GM18520 (cell line): Measurements from ENCODE around the gene ASB7.

Experiments
- ATAC-seq: cut with Tn5 transposase; IDR thresholded peaks from one replicate; pipeline ENCODE4 v1.9.1; 2021; ENCODE audit not compliant: unreplicated experiment

The ASB7 gene

DNA sequence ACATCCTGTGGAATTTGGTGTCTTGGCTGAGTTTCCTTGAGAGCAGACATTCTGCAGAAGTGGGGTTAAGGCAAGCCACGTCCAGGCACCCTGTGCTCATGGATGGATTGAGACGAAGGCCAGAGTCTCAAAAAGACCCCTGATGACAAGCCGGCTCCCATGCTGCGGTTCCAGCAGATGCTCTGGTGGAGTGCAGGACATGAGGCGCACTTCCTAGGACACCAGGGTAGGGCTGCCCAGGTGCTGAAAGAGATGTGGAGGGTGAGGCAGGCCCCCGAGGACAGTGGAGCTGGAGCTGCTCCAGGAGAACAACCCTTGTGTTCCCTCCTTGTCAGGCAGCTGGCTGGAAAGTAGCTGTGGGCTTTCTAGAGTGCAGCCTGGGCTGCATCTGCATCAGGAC is 81.0 kb downstream of the ASB7 start:
- ATAC-seq: no peak

DNA sequence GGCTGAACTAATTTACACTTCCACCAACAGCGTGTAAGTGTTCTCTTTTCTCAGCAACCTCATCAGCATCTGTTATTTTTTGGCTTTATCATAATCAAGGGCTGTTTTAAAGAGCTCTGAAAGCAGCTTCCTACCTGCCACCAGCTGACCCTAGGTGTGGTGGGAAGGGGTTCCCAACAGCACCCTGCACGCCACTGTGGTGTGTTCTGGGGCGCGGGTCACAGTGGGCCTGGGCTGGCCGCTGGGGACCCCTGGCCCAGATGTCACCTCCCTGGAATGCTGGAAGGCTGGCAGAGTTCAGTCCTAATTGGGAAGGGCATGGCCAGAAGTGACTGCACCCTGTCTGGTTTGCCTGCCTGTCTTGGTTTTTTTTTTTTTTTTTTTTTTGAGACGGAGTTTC is 82.2 kb downstream of the ASB7 start:
- ATAC-seq: no peak

DNA sequence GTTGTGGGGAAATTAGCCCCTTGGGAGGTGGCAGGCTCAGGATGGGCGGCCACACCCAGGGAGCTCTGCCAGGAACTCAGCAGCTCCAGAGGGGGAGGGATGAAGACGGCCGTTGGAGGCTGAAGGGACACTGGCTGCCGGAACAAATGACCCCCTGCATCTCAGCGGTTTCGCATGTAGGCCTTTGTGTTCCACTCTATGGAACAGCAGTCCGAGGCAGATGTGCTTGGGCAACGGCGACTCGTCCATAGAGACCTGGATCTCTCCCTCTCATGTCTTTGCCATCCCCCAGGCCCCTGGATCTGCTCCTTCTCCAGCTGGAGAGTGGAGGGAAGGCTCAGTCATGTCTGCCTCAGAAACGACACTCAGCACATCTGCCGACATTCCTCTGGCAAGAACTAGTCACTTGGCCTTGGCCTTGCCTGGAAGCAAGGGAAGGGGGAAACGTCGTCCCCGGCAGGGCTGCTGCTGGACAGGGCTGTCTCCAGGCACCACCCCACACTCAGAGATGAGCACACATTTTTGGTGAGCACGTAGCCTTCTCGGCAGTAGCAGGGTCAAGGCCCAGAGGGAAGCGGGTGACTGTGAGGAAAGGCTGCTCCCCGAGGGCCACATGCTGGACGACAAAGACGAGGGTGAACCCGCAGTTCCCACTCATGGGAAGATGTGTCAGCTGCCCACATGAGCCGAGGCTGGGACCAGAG is 83.8 kb downstream of the ASB7 start:
- ATAC-seq: no peak

DNA sequence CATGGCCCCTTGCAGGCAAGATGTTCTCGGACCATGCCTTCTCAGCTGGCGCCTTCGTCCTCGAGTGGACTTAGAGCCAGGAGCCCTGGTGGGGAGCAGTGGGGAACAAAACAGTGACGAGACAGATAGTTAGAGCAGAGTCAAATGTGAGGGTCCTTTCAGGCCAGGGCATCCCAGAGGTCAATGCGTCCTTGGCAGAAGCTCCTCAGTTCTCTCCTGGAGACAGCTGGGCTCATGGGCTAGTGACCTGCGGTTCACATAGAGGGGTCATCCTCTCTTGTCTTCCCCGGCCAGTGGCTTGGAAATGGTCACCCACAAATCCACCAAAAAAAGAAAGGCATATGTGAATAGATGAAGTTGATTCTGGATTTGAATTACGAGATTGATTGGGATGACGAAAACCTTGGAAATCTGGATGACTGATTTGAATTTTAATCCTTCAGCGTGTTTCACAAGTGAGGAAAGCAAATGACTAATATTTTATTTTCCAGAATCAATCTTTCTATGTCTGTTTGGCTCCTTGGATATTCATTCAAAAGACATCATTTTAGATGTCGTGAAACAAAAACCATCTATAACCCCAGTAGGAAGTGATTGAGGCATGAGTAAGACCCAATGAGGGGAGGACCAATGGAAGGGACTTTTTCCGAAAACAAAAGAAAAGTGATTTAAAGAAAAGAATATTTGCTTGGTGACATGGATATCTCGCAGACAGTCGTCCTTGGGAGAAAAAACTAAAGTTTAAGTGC is 84.5 kb downstream of the ASB7 start:
- no peak for ATAC-seq

DNA sequence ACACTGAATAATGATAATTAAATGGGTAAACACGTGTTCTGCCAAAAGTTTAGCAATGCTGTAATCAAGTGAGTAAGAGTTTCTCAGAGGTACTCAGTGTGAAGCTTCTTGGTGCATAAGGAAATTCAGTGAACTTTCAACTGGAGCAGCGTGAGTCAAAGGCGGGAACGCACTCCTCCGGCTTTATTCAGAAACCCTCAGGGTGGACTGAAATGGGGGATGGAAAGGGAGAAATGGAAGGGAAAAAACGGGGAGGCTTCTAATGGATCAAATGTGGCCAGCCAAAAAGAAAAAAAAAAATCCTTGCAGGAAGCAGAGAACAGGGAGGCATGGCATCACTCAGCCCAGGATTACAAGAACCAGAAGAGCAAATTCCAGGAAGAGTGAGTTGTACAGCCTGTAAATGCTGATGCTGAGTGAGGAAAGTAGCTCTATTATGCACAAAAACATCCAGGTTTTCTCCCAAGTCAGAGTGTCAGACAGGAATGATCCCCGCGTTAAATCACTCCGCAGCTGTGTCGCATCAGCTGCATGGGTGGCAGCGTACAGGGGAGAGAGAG is 85.3 kb downstream of the ASB7 start:
- ATAC-seq: no peak

DNA sequence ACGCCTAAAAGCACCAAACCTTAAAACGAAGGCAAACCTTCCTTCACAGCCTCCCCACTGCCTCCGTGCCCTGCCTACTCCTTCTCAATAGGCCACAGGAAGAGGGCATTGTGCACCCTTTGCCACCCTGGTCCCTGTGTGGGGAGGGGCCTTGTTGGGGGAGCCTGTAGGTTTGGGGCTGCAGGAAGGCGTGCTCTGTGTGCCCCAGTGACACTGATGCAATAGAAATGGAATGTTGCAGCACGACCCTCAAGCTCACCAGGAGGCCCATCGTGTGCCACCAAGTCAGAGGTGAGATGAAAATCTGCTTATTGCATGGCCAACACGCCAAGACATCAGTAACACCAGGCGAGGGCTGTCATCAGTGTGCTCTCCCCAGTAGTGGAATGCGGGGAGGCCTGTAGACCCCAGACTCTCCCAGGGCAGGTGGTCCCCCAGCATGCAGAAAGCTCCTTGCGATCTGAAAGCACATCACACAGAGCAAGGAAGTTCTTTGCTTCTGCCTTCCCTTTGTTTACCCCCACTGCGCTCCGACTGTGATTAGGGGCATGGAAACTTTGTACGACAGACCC is 86.2 kb downstream of the ASB7 start:
- ATAC-seq: no peak

DNA sequence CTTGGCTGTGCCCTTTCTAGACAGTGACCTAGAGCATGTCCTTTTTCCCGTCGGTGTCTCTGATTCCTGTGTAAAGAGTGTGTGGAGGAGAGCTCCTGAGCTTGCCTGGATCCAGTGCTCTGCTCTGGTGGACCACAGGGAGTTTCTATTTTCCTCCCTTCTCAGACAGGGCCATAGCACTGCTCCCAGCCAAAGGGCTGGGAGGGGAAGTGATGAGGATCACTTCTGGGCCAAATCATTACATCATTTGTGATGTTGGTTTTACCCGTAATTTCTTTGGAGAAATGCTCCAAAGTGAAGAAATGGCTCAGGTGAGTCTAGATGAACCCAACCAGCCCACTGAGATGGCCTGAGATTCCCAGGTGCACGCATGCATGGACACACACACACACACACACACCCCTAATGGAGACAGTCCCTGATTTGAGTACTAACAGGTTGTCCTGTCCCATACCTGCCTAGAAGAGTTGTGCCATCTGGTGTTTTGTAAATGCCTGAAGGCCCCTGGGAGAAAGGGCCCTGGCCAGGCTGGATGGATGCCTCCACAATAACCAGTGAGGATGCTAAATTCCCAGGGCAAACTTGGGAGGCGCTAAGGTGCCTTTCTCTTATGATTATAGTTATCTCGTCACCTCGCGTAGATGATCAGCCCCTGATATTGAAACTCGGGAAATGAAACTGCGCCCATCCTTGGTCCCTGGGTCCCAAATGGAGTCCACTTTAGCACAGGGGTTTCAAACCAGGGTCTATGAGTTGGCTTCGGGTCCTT is 86.9 kb downstream of the ASB7 start:
- no peak for ATAC-seq

DNA sequence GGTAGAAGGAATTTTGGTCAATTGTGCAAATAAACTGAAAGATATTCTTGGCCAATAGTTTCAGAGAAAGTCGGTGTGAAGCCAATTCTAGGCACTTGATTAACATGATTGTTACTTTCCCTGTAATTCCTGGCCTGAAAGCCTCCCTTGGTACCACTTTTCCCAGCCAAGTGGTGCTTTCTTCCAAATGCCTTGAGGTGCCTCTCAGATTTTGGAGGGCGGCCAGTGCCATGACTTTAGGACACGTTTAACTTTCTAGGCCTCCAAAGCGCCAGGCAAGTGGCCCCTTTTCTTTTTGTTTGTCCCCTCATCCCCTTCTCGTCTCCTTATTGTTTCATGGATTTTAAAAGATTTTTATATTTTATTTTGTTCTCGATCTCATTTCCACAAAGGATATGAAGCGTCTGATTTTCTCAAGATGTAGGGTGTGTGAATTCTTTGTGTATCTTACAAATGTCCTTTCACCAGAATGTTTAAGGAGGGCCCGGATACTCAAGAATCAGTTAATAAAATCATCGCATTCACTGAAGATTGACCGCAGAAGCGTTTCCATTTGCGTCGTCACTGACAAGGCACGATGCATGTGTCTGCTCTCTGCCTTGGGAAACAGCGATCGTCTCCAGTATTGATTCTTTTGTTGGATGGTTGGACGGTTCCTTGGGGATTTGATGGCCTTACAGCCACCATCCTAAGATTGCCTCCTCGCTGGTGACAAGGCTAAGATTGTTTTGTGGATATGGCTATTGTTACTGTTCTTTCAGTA is 87.8 kb downstream of the ASB7 start:
- ATAC-seq: no peak

DNA sequence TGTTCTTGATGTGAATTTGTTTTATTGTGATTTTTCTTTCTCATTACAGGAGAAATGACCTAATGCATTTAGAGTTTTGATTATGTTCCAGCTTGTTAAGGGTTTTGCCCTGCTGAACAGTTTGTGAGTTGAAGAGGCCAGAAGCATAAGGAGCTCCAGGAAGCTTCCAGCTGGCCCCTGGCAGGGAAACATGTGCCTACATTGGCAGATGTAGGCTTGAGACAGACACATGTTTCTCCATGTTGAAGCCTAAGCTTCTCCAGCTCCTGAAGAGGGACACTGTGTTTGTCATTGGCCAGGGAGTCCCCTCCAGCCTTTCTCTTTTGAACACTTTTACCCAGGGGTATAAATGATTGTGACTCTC is 88.4 kb downstream of the ASB7 start:
- no peak for ATAC-seq

DNA sequence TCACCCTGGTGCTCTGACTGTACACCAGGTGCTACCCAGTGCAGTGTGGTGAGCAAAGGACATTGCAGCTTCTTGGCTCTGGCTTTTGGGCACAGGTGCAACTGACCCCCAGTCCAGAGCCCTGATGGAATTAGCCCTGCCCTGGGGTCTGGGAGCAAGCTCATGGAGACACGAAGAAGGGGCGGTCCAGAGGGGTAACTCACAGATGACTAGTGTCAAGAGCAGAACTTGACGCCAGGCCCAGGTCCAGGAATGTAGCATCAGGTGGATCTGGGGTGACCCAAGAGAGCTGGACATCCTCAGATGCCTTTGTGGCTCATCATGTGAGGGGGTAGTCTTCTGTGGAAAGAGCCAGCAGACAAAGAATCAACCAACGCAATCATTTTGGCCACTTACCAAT is 88.9 kb downstream of the ASB7 start:
- ATAC-seq: no peak

DNA sequence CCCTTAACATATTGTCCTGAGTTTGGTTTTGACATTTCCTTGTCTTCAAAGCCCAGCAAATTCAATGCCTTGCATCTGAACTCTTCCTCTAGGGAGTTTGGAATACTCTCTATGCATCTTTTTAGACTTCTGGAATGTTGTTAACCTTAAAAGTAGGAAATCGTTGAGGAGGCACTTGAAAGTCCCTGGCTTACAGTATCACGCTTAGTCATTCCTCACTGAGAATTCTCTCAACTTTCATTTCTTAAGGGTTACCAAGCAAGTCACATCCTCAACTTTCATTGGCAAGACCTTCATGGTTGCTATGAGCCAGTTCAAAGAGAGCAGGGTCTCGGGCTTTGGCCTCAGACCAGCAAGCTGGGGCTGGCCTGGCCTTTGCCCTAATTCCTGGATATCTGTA is 89.9 kb downstream of the ASB7 start:
- no peak for ATAC-seq

DNA sequence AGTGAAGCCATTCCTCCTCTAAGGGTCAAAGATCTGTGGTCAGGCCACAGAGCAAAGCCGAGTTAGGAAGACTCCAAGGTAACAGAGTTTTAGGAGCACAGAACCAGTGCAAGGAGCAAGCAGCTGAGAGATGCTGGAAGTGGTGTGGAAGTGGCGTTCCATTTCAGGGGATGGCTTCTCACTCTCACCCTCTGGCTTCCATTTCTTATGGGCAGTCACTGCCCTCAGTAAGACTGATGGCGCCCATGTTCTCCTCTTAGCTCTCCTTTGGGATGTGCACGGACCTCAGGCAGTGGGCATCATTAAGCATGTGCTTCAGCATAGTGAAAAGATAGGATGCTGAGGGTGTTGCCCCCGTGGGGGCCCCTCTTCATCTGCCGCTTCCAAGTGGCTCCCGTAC is 90.3 kb downstream of the ASB7 start:
- no peak for ATAC-seq

DNA sequence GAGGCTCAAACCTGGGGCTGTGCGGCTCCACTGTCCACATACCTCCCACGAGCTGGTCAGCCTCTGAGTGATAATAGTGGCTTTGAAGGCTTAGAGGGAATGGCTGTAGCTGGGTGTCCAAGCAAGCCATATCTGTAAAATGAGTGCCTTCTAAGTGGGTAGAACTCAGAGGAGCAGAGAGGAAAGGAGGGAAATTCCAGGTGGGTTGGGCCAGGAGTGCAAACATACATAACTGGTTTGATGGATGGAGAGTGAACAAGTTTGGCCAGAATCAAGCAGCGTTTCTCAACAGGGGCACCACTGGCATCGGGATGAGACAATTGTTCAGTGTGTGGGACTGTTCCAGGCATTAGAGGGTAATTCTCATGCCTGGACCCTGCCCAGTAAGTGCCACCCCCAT is 91.1 kb downstream of the ASB7 start:
- no peak for ATAC-seq

DNA sequence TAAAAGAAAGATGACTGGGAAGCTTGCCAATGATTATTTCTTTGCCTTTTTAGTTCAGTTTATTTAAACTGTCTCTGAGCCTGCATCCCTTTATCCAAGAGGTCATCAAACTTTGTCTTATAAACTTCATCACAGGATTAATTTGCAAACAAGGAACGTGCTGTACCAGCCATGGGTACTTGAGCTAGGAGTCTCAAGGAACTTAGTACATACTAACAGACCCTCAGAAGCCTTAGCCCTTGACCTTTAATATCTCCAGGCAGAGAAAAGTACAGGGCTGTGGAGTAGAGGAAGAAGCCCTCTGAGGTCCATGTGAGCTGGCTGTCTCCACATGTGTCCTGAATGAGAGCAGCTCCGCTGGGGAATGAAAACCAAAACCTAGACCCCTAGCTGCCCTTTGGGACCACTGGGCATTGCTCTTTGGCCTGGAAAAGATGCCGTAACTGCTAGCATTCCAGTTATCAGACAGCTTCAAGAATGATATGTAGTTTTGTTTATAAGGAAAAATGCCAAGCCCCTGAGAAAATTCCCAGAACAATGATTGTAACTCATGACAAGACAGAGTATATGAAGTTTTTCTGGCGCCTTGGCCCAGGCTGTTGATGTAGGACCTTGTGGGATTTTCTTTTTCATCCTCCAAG is 92.1 kb downstream of the ASB7 start:
- ATAC-seq: no peak

DNA sequence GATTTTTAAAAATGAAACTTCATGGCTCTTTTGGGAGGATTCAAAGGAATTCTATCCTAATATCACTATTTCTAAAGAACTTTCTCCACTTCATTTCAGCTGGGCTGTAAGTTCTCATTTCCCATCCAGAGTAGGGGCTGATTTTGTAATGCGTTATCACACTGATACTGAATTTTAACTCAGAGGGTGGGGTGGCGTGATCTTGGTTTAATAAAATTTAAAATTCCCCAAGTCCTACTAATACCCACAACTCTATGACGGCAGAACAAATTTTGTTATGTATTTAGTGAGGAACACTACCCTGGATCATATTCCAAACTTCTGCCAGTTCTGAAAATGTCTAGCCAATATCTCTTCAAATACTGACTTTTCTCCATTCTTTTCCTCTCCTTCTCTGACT is 92.7 kb downstream of the ASB7 start:
- ATAC-seq: no peak

DNA sequence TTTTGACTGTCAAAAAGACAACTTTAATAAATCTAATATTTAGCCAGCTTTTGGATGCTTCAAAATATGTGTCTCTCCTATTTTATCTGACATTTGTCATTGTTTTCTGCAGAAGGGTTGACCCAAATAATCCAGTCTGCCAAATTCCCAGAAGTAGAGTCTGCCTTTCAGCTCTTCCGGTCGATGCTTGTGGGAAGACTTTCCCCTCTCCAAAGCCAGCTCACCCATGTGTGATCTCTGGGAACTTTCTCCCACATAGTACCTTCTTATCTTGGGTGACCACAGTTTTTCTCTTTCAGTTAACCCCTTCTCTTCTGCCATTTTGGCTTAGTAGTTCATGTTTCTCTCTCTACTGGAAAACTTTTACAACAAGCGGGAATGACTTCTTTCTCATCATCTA is 94.1 kb downstream of the ASB7 start:
- ATAC-seq: no peak
